Heart left ventricle (tissue), 16 donors: ENCODE data around the gene CCSER1. TPM values are rescaled to one million over a fixed set of nuclear protein-coding genes. Genes with fewer than 3 reads are reported as not detected.
"Not testable (repeated sequence)": the region's sequence is repeated elsewhere in the genome, so short reads cannot be mapped to it uniquely, and the experiment has no call there.

Experiments
- ATAC-seq, 4 donors: fragments of 200-7000 bp; cut with Tn5 transposase; one replicate each; pipeline ENCODE4 v1.9.1; 2020 to 2022; ENCODE audit warnings: moderate library complexity in 4 of 4, mild to moderate bottlenecking in 3 of 4, moderate number of reproducible peaks in 1 of 4
- DNase-seq, 5 donors: peaks; one replicate each; pipeline ENCODE4 v3.0.0-alpha.2; 2020
- H3K27ac ChIP-seq, 12 donors: fragments of 200-600 bp; sonication (generic) in 4 of 12; one replicate each; pipeline versions ENCODE4 v1.5.0 to v1.8.0; 2016 to 2022; ENCODE audit warnings: mild to moderate bottlenecking in 2 of 12
- H3K27me3 ChIP-seq, 9 donors: fragments of 200-600 bp; sonication (generic) in 2 of 9; one replicate each; pipeline versions ENCODE4 v1.5.1 to v1.8.0; 2016 to 2022; ENCODE audit warnings: mild to moderate bottlenecking in 3 of 9
- H3K36me3 ChIP-seq, 9 donors: fragments of 200-600 bp; sonication (generic) in 2 of 9; one replicate each; pipeline versions ENCODE4 v1.5.0 to v1.8.0; 2018 to 2022; ENCODE audit warnings: mild to moderate bottlenecking in 2 of 9
- H3K4me1 ChIP-seq, 12 donors: fragments of 200-600 bp; sonication (generic) in 4 of 12; one replicate each; pipeline versions ENCODE4 v1.5.0 to v1.8.0; 2016 to 2022; ENCODE audit warnings: mild to moderate bottlenecking in 3 of 12
- H3K4me3 ChIP-seq, 12 donors: fragments of 200-600 bp; sonication (generic) in 4 of 12; one replicate each; pipeline versions ENCODE4 v1.5.0 to v1.8.0; 2017 to 2022; ENCODE audit warnings: mild to moderate bottlenecking in 9 of 12, moderate library complexity in 4 of 12
- H3K9me3 ChIP-seq, 12 donors: fragments of 200-600 bp; sonication (generic) in 4 of 12; one replicate each; pipeline versions ENCODE4 v1.5.0 to v1.8.0; 2016 to 2022; ENCODE audit warnings: mild to moderate bottlenecking in 1 of 12
- CTCF ChIP-seq, 12 donors: fragments of 200-600 bp; sonication (generic) in 4 of 12; IDR thresholded peaks; one replicate each; pipeline versions ENCODE4 v1.5.0 to v1.8.0; 2018 to 2022; ENCODE audit warnings: antibody characterized with exemption in 12 of 12, mild to moderate bottlenecking in 5 of 12
- POLR2A ChIP-seq, 2 donors: fragments of 450-650 bp; IDR thresholded peaks; one replicate each; pipeline ENCODE4 v1.6.1; 2017; ENCODE audit warnings: antibody characterized with exemption in 2 of 2, mild to moderate bottlenecking in 2 of 2, moderate library complexity in 2 of 2
- WGBS, 4 donors: extraction: QIAGEN DNeasy Blood & Tissue Kit in 2 of 4; methylation state at CpG; one replicate each; pipeline versions ENCODE4 v1.1.5 to v1.1.7; 2013 to 2018; 5-methylcytosine and 5-hydroxymethylcytosine counted together
- intact Hi-C, 10 donors: fragments of 100-400 bp; cut with DNase I; formaldehyde crosslinking; loops; one replicate each; pipeline versions ENCODE4 v1.11.1 to v1.14.2; 2022
- polyA plus RNA-seq, 2 donors: library from polyadenylated mRNA; stranded (reverse); fragments of 200-250 nt; gene quantifications; one replicate each; pipeline ENCODE4 v1.2.3, GENCODE V29; 2013
- total RNA-seq, 9 donors: library from RNA; depleted of rRNA in 2 of 9; stranded (reverse); fragments of >200 nt in 2 of 9; fragmentation: NEBNext Ultra II Directional in 3 of 9; extraction: Animal tissue kit (Norgen Biotek cat#: 25700) in 3 of 9; gene quantifications; one replicate each; pipeline versions ENCODE4 v1.1.0 to v1.2.4, GENCODE V29; 2016 to 2023
- donor health status: ischemic (EF 13 %, LVEDD 7.1; RV severe dilation, severe dysfunction).
- donor health status: healthy with polysubstance abuse.
- donor health status: DM: no; HTN: yes; CAD: no.
- donor health status: DM: no; HTN: no; CAD: no.
- donor health status: ischemic (EF 25% LVEDD 6.9; RV normal size, moderate dysfunction).
- donor health status: ischemic (EF 25% LVEDD 5.7; RV mildly dilated, moderate dysfunction).
- donor health status: healthy.
- donor health status: DM: yes; HTN: yes; CAD: no.
- donor health status: ischemic (EF 35%, LVEDD 5.7; RV mildly dilated, moderate dysfunction).
- donor health status: nonischemic (EF 11% LVEDD 7.7; RV severe dilation, severe dysfunction).
- donor health status: DM: yes; HTN: yes; CAD: no.
- donor health status: PGD.
- donor health status: ischemic (EF 29% LVEDD 5.4; RV normal size, mild dysfunction).
- donor health status: nonischemic (EF 23%, LVEDD 6.1; RV moderate dilation, normal function).

Gene CCSER1
- total and polyA plus RNA-seq, 11 donors = 2.5 to 15.8 (median 12.2) TPM

- TF ChIP-seq CTCF (IDR thresholded peaks at IDR 0.05) = no peak
- TF ChIP-seq POLR2A (IDR thresholded peaks at IDR 0.05) = no peak
- DNase-seq (no peak), ATAC-seq (no peak)
- Histone ChIP-seq H3K9me3 (peaks cover 0 to 8% (median 0%) of the 10 kb centered on the region in 12 donors), H3K27me3 (no peaks in the 10 kb centered on the region), H3K27ac (no peak overlapping the region), H3K4me1 (no peaks in the 10 kb centered on the region), H3K36me3 (no peaks in the 10 kb centered on the region), H3K4me3 (no peak overlapping the region)
- intact Hi-C loops = no loop called here
- WGBS, 4 donors = 95 to 100% (median 97%) methylated on average over 1 of the region's 1 CpG
These were observed 1493.8 kb downstream of the CCSER1 start for GRCh38 chr4:91620952-91621351.

GRCh38 chr4:91621446-91621845 lies 1494.3 kb downstream of the CCSER1 start:
- no peak overlapping the region for H3K27ac ChIP-seq
- H3K4me3 ChIP-seq = no peak overlapping the region
- DNase-seq (no peak), ATAC-seq (no peak)
- H3K36me3 ChIP-seq = no peaks in the 10 kb centered on the region
- 66 to 84% (median 81%) methylated on average over 1 of the region's 1 CpG for WGBS, 4 donors
- intact Hi-C loops = no loop called here
- H3K9me3 ChIP-seq = peaks cover 0 to 8% (median 0%) of the 10 kb centered on the region in 12 donors
- no peaks in the 10 kb centered on the region for H3K27me3 ChIP-seq
- H3K4me1 ChIP-seq = no peaks in the 10 kb centered on the region
- TF ChIP-seq POLR2A (IDR thresholded peaks at IDR 0.05) (no peak), CTCF (IDR thresholded peaks at IDR 0.05) (no peak)

- no peak for ATAC-seq
- WGBS, 4 donors = 66 to 69% (median 67%) methylated on average over 3 of the region's 3 CpGs
- TF ChIP-seq POLR2A (IDR thresholded peaks at IDR 0.05) = no peak
- no peak for TF ChIP-seq CTCF (IDR thresholded peaks at IDR 0.05)
- H3K27ac ChIP-seq = no peak overlapping the region
- intact Hi-C loops = no loop called here
- DNase-seq = no peak
- H3K4me3 ChIP-seq = no peak overlapping the region
- H3K4me1 ChIP-seq = no peaks in the 10 kb centered on the region
- no peaks in the 10 kb centered on the region for H3K36me3 ChIP-seq
- no peaks in the 10 kb centered on the region for H3K9me3 ChIP-seq
- H3K27me3 ChIP-seq = no peaks in the 10 kb centered on the region
These were observed 1495.9 kb downstream of the CCSER1 start for GRCh38 chr4:91622925-91623602.

- H3K27ac ChIP-seq, intact Hi-C loops, H3K4me3 ChIP-seq, H3K4me1 ChIP-seq, DNase-seq, H3K9me3 ChIP-seq, ATAC-seq, H3K36me3 ChIP-seq, H3K27me3 ChIP-seq: not testable (repeated sequence)
- WGBS, 4 donors = 73 to 84% (median 81%) methylated on average over 4 of the region's 4 CpGs
These were observed 1496.4 kb downstream of the CCSER1 start for GRCh38 chr4:91623603-91623967.

GRCh38 chr4:91630054-91630453 lies 1502.9 kb downstream of the CCSER1 start:
- intact Hi-C loops = no loop called here
- Histone ChIP-seq H3K4me3 (no peak overlapping the region), H3K27me3 (no peaks in the 10 kb centered on the region), H3K4me1 (no peaks in the 10 kb centered on the region), H3K27ac (no peak overlapping the region), H3K36me3 (no peaks in the 10 kb centered on the region), H3K9me3 (peaks cover 0 to 22% (median 4%) of the 10 kb centered on the region in 12 donors)
- ATAC-seq (no peak), DNase-seq (no peak)
- 38 to 84% (median 43%) methylated on average over 1 of the region's 1 CpG for WGBS, 4 donors
- TF ChIP-seq CTCF (IDR thresholded peaks at IDR 0.05) (no peak), POLR2A (IDR thresholded peaks at IDR 0.05) (no peak)
